Loucy (cell line): ENCODE measurements around the gene MCOLN1.

Experiments used
- H2AFZ ChIP-seq: fragments of 200-600 bp; sonication (generic); 2 replicates; pipeline ENCODE4 v1.6.0; 2016; ENCODE audit warnings: antibody characterized with exemption, mild to moderate bottlenecking, low read length, moderate library complexity
- H3F3A ChIP-seq: fragments of 200-600 bp; 2 replicates; pipeline ENCODE4 v1.6.0; 2016; ENCODE audit warnings: antibody characterized with exemption, low read depth, mild to moderate bottlenecking
- H3K27me3 ChIP-seq: fragments of 200-600 bp; sonication (generic); 2 replicates; pipeline ENCODE4 v1.6.1; 2014; ENCODE audit warnings: low read length, mild to moderate bottlenecking; ENCODE audit not compliant: insufficient read depth, poor library complexity, severe bottlenecking
- H3K36me3 ChIP-seq: fragments of 200-600 bp; sonication (generic); 2 replicates; pipeline ENCODE4 v1.6.1; 2016; ENCODE audit warnings: low read length; ENCODE audit not compliant: insufficient read depth
- H3K4me1 ChIP-seq: fragments of 200-600 bp; sonication (generic); 2 replicates; pipeline ENCODE4 v1.5.1; 2014; ENCODE audit warnings: low read length, mild to moderate bottlenecking; ENCODE audit not compliant: insufficient read depth, poor library complexity, severe bottlenecking
- H3K4me2 ChIP-seq: fragments of 200-600 bp; sonication (generic); 2 replicates; pipeline ENCODE4 v1.6.0; 2014; ENCODE audit warnings: antibody characterized with exemption, low read length, low read depth, mild to moderate bottlenecking; ENCODE audit not compliant: poor library complexity, severe bottlenecking
- H3K4me3 ChIP-seq: fragments of 200-600 bp; sonication (generic); 2 replicates; pipeline ENCODE4 v1.5.1; 2014; ENCODE audit warnings: low read length, mild to moderate bottlenecking, mixed read lengths; ENCODE audit not compliant: poor library complexity, severe bottlenecking
- H3K79me2 ChIP-seq: fragments of 200-600 bp; sonication (generic); 2 replicates; pipeline ENCODE4 v1.6.1; 2014; ENCODE audit warnings: low read length; ENCODE audit not compliant: insufficient read depth
- H3K9ac ChIP-seq: fragments of 200-600 bp; sonication (generic); 2 replicates; pipeline ENCODE4 v1.6.0; 2014; ENCODE audit warnings: mild to moderate bottlenecking, low read depth, low read length, moderate library complexity; ENCODE audit not compliant: poor library complexity, severe bottlenecking
- H3K9me2 ChIP-seq: fragments of 200-600 bp; sonication (generic); replicated peaks from 2 replicates; pipeline ENCODE4 v1.6.1; 2016; ENCODE audit warnings: low read depth, low read length, mixed read lengths
- H3K9me3 ChIP-seq: fragments of 200-600 bp; sonication (generic); 2 replicates; pipeline ENCODE4 v1.6.1; 2014; ENCODE audit warnings: mild to moderate bottlenecking, antibody characterized with exemption, low read length, low read depth; ENCODE audit not compliant: insufficient read depth
- H4K20me1 ChIP-seq: fragments of 200-600 bp; sonication (generic); 2 replicates; pipeline ENCODE4 v1.6.0; 2014; ENCODE audit warnings: antibody characterized with exemption, low read length, mild to moderate bottlenecking; ENCODE audit not compliant: insufficient read depth, poor library complexity, severe bottlenecking
- EZH2phosphoT487 ChIP-seq: fragments of 200-600 bp; IDR thresholded peaks from 2 replicates; pipeline ENCODE4 v1.6.1; 2018; ENCODE audit warnings: antibody characterized with exemption, mild to moderate bottlenecking, moderate library complexity, borderline replicate concordance
- TF ChIP-seq, protein P1 (sequence below): fragments of 200-600 bp; sonication (generic); conservative IDR thresholded peaks from 2 replicates; pipeline ENCODE4 v1.5.1; 2014; ENCODE audit warnings: mild to moderate bottlenecking, antibody characterized with exemption, low read length

MCOLN1 gene

DNA sequence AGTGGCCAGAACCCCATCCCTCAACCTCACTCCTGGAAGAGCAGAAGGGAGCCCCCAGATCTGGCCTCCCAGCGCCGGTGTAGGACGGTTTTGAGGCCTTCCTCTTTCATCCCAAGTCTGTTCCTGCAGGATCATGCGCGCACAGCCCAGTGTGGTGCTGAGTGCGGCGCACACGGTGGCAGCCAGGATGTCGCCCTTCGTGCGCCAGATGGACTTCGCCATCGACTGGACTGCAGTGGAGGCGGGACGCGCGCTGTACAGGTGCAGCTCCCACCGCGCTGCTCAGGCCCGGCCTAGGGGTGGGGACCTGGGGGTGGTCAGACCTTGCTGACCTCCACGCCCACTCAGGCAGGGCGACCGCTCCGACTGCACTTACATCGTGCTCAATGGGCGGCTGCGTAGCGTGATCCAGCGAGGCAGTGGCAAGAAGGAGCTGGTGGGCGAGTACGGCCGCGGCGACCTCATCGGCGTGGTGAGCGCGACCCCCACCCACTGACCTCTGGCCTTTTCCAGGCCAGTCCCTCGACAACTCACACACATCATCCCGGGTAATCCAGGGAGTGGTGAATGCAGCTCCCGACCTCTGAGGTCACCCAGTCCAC is 27.8 kb downstream of the MCOLN1 start:
- no peak overlapping the region for H3K4me2 ChIP-seq
- H2AFZ ChIP-seq: no peak overlapping the region
- H3K4me1 ChIP-seq: peaks cover 2% of the 10 kb centered on the region
- no peaks in the 10 kb centered on the region for H3F3A ChIP-seq
- no peaks in the 10 kb centered on the region for H3K9me3 ChIP-seq
- H4K20me1 ChIP-seq: no peaks in the 10 kb centered on the region
- no peak overlapping the region for H3K9ac ChIP-seq
- no peaks in the 10 kb centered on the region for H3K79me2 ChIP-seq
- TF ChIP-seq EZH2phosphoT487: no peak
- TF ChIP-seq, protein P1, sequence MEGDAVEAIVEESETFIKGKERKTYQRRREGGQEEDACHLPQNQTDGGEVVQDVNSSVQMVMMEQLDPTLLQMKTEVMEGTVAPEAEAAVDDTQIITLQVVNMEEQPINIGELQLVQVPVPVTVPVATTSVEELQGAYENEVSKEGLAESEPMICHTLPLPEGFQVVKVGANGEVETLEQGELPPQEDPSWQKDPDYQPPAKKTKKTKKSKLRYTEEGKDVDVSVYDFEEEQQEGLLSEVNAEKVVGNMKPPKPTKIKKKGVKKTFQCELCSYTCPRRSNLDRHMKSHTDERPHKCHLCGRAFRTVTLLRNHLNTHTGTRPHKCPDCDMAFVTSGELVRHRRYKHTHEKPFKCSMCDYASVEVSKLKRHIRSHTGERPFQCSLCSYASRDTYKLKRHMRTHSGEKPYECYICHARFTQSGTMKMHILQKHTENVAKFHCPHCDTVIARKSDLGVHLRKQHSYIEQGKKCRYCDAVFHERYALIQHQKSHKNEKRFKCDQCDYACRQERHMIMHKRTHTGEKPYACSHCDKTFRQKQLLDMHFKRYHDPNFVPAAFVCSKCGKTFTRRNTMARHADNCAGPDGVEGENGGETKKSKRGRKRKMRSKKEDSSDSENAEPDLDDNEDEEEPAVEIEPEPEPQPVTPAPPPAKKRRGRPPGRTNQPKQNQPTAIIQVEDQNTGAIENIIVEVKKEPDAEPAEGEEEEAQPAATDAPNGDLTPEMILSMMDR: no peak
- H3K27me3 ChIP-seq: no peaks in the 10 kb centered on the region
- no peaks in the 10 kb centered on the region for H3K9me2 ChIP-seq
- H3K4me3 ChIP-seq: no peak overlapping the region
- H3K36me3 ChIP-seq: no peaks in the 10 kb centered on the region

DNA sequence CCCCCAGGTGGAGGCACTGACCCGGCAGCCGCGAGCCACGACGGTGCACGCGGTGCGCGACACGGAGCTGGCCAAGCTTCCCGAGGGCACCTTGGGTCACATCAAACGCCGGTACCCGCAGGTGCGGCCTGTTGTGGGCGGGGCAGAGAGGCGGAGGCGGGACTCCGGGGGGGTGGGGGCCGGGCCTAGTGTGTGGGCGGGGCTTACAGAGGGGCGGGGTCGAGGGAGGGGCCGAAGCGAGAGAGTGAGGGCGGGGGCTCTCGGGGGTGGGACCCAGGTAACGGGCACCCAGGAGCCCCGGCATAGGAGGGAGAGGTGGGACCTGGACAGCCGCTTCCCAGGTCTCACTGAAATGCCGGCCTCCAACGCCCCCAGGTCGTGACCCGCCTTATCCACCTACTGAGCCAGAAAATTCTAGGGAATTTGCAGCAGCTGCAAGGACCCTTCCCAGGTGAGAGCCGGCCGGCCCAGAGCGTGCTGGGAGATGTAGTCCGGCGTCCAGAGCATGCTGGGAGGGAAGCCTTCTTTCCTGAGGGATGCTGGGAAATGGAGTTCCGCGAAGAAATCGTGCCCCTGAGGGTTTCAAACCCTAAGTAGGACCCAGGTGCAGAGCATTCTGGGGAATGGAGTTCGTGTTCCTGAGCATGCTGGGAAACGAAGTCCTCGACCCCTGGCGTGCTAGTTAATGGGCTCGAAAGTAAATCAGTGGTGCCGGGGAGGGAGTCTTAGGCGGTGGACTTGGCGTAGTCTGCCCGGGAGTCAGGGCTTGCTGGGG is 28.8 kb downstream of the MCOLN1 start:
- TF ChIP-seq, protein P1: no peak
- no peaks in the 10 kb centered on the region for H3K79me2 ChIP-seq
- no peaks in the 10 kb centered on the region for H3K4me1 ChIP-seq

DNA sequence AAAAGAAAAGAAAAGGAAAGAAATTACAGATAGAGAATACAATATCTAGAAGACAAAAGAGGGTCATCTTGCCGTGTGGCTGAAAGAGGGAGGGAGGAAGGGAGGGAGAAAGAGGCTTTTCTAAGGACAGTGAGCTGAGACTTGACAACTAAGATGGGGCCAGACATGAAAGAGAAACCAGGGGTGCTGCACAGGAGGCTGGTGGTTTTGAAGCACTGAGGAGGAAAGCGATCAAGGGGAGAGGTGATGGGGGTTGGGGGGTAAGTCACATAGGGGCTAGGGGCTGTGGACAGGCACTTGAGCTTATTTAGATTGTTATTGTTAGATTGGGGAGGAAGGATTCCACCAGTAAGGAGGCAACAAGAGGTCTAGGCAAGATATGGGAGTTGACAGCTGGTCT is 30.4 kb downstream of the MCOLN1 start:
- H2AFZ ChIP-seq: no peak overlapping the region
- H3K27me3 ChIP-seq: no peaks in the 10 kb centered on the region
- no peak overlapping the region for H3K4me2 ChIP-seq
- H3K9ac ChIP-seq: no peak overlapping the region
- no peaks in the 10 kb centered on the region for H3K36me3 ChIP-seq
- H3K4me1 ChIP-seq: no peaks in the 10 kb centered on the region
- TF ChIP-seq, protein P1: no peak
- TF ChIP-seq EZH2phosphoT487: no peak
- H3K9me3 ChIP-seq: no peaks in the 10 kb centered on the region
- no peak overlapping the region for H3K4me3 ChIP-seq
- no peaks in the 10 kb centered on the region for H3K9me2 ChIP-seq
- no peaks in the 10 kb centered on the region for H3K79me2 ChIP-seq
- no peaks in the 10 kb centered on the region for H4K20me1 ChIP-seq
- H3F3A ChIP-seq: no peaks in the 10 kb centered on the region

More for the DNA sequence above, 28.8 kb downstream of the MCOLN1 start:
- Histone ChIP-seq H3K9me3 (no peaks in the 10 kb centered on the region), H3K36me3 (no peaks in the 10 kb centered on the region), H3K9ac (no peak overlapping the region), H3F3A (no peaks in the 10 kb centered on the region), H2AFZ (no peak overlapping the region), H3K4me2 (no peak overlapping the region), H4K20me1 (no peaks in the 10 kb centered on the region), H3K4me3 (no peak overlapping the region), H3K27me3 (no peaks in the 10 kb centered on the region), H3K9me2 (no peaks in the 10 kb centered on the region)
